ENCODE data around the gene CYFIP2. TPM values are rescaled to one million over a fixed set of nuclear protein-coding genes. Genes with fewer than 3 reads are reported as not detected.

Gene CYFIP2
- total and polyA plus RNA-seq, 2 donors: 98.9 to 102 TPM

- peaks cover 67 to 92% of the 10 kb centered on the region in 2 donors for H3K36me3 ChIP-seq (ENCODE audit: control insufficient read depth in 2 of 2, insufficient read depth in 2 of 2, low read length in 1 of 2)
- H3K4me1 ChIP-seq (ENCODE audit: control insufficient read depth in 2 of 2, insufficient read depth in 2 of 2, low read length in 2 of 2): peaks cover 5 to 11% of the 10 kb centered on the region in 2 donors
- no peak overlapping the region for H3K27ac ChIP-seq (ENCODE audit: low read depth in 1 of 2, low read length in 1 of 2)
- H3K4me3 ChIP-seq (ENCODE audit: low read length in 2 of 2): no peak overlapping the region
- no peak for DNase-seq (ENCODE audit: low read depth in 6 of 9, low spot score in 9 of 9)
- no peaks in the 10 kb centered on the region for H3K9me3 ChIP-seq (ENCODE audit: control insufficient read depth in 2 of 2, insufficient read depth in 1 of 2, low read length in 1 of 2)
- no peaks in the 10 kb centered on the region for H3K27me3 ChIP-seq (ENCODE audit: control insufficient read depth in 2 of 2, insufficient read depth in 1 of 2, low read length in 1 of 2)
These were observed 18.7 kb upstream of the CYFIP2 start for GRCh38 chr5:157247267-157247666.

- DNase-seq (ENCODE audit: low read depth in 6 of 9, low spot score in 9 of 9): peak in 2 of 9 donors; percentile 20 to 58
- no peaks in the 10 kb centered on the region for H3K9me3 ChIP-seq (ENCODE audit: control insufficient read depth in 2 of 2, insufficient read depth in 1 of 2, low read length in 1 of 2)
- 83% methylated on average over 11 of the region's 11 CpGs for WGBS
- peaks cover 15 to 27% of the 10 kb centered on the region in 2 donors for H3K4me1 ChIP-seq (ENCODE audit: control insufficient read depth in 2 of 2, insufficient read depth in 2 of 2, low read length in 2 of 2)
- no peaks in the 10 kb centered on the region for H3K27me3 ChIP-seq (ENCODE audit: control insufficient read depth in 2 of 2, insufficient read depth in 1 of 2, low read length in 1 of 2)
- H3K27ac ChIP-seq (ENCODE audit: low read depth in 1 of 2, low read length in 1 of 2): peak overlapping the region; percentile 59 to 65
- no peak overlapping the region for H3K4me3 ChIP-seq (ENCODE audit: low read length in 2 of 2)
- H3K36me3 ChIP-seq (ENCODE audit: control insufficient read depth in 2 of 2, insufficient read depth in 2 of 2, low read length in 1 of 2): peaks cover 66 to 90% of the 10 kb centered on the region in 2 donors
These were observed 17.0 kb upstream of the CYFIP2 start for GRCh38 chr5:157248821-157249470.

GRCh38 chr5:157252711-157253465 lies 13.0 kb upstream of the CYFIP2 start:
- Histone ChIP-seq H3K27me3 (ENCODE audit: control insufficient read depth in 2 of 2, insufficient read depth in 1 of 2, low read length in 1 of 2) (no peaks in the 10 kb centered on the region), H3K27ac (ENCODE audit: low read depth in 1 of 2, low read length in 1 of 2) (peak overlapping the region; percentile 93 to 94), H3K4me1 (ENCODE audit: control insufficient read depth in 2 of 2, insufficient read depth in 2 of 2, low read length in 2 of 2) (peaks cover 16 to 36% of the 10 kb centered on the region in 2 donors), H3K4me3 (ENCODE audit: low read length in 2 of 2) (no peak overlapping the region), H3K36me3 (ENCODE audit: control insufficient read depth in 2 of 2, insufficient read depth in 2 of 2, low read length in 1 of 2) (peaks cover 36 to 75% of the 10 kb centered on the region in 2 donors), H3K9me3 (ENCODE audit: control insufficient read depth in 2 of 2, insufficient read depth in 1 of 2, low read length in 1 of 2) (no peaks in the 10 kb centered on the region)
- 6% methylated on average over 4 of the region's 4 CpGs for WGBS
- DNase-seq (ENCODE audit: low read depth in 6 of 9, low spot score in 9 of 9): peak in 7 of 9 donors; percentile 37 to 89 (median 73)

- 39% methylated on average over 2 of the region's 2 CpGs for WGBS
- peaks cover 16 to 35% of the 10 kb centered on the region in 2 donors for H3K4me1 ChIP-seq (ENCODE audit: control insufficient read depth in 2 of 2, insufficient read depth in 2 of 2, low read length in 2 of 2)
- H3K27me3 ChIP-seq (ENCODE audit: control insufficient read depth in 2 of 2, insufficient read depth in 1 of 2, low read length in 1 of 2): no peaks in the 10 kb centered on the region
- H3K36me3 ChIP-seq (ENCODE audit: control insufficient read depth in 2 of 2, insufficient read depth in 2 of 2, low read length in 1 of 2): peaks cover 29 to 69% of the 10 kb centered on the region in 2 donors
- no peak overlapping the region for H3K4me3 ChIP-seq (ENCODE audit: low read length in 2 of 2)
- H3K27ac ChIP-seq (ENCODE audit: low read depth in 1 of 2, low read length in 1 of 2): peak overlapping the region; percentile 93 to 94
- no peaks in the 10 kb centered on the region for H3K9me3 ChIP-seq (ENCODE audit: control insufficient read depth in 2 of 2, insufficient read depth in 1 of 2, low read length in 1 of 2)
- no peak for DNase-seq (ENCODE audit: low read depth in 6 of 9, low spot score in 9 of 9)
These were observed 12.4 kb upstream of the CYFIP2 start for GRCh38 chr5:157253547-157253946.

GRCh38 chr5:157258450-157258849 lies 7.5 kb upstream of the CYFIP2 start:
- Histone ChIP-seq H3K36me3 (ENCODE audit: control insufficient read depth in 2 of 2, insufficient read depth in 2 of 2, low read length in 1 of 2) (peaks cover 8 to 28% of the 10 kb centered on the region in 2 donors), H3K4me3 (ENCODE audit: low read length in 2 of 2) (no peak overlapping the region), H3K4me1 (ENCODE audit: control insufficient read depth in 2 of 2, insufficient read depth in 2 of 2, low read length in 2 of 2) (peaks cover 5 to 16% of the 10 kb centered on the region in 2 donors), H3K9me3 (ENCODE audit: control insufficient read depth in 2 of 2, insufficient read depth in 1 of 2, low read length in 1 of 2) (no peaks in the 10 kb centered on the region), H3K27me3 (ENCODE audit: control insufficient read depth in 2 of 2, insufficient read depth in 1 of 2, low read length in 1 of 2) (no peaks in the 10 kb centered on the region), H3K27ac (ENCODE audit: low read depth in 1 of 2, low read length in 1 of 2) (no peak overlapping the region)
- no peak for DNase-seq (ENCODE audit: low read depth in 6 of 9, low spot score in 9 of 9)
- 98% methylated on average over 6 of the region's 6 CpGs for WGBS

- Histone ChIP-seq H3K9me3 (ENCODE audit: control insufficient read depth in 2 of 2, insufficient read depth in 1 of 2, low read length in 1 of 2) (no peaks in the 10 kb centered on the region), H3K27me3 (ENCODE audit: control insufficient read depth in 2 of 2, insufficient read depth in 1 of 2, low read length in 1 of 2) (no peaks in the 10 kb centered on the region), H3K4me1 (ENCODE audit: control insufficient read depth in 2 of 2, insufficient read depth in 2 of 2, low read length in 2 of 2) (peaks cover 6 to 19% of the 10 kb centered on the region in 2 donors), H3K4me3 (ENCODE audit: low read length in 2 of 2) (no peak overlapping the region), H3K36me3 (ENCODE audit: control insufficient read depth in 2 of 2, insufficient read depth in 2 of 2, low read length in 1 of 2) (peaks cover 1 to 15% of the 10 kb centered on the region in 2 donors), H3K27ac (ENCODE audit: low read depth in 1 of 2, low read length in 1 of 2) (no peak overlapping the region)
- WGBS: 97% methylated on average over 4 of the region's 4 CpGs
- DNase-seq (ENCODE audit: low read depth in 6 of 9, low spot score in 9 of 9): no peak
These were observed 6.2 kb upstream of the CYFIP2 start for GRCh38 chr5:157259699-157260098.

GRCh38 chr5:157263496-157264090 lies 2.3 kb upstream of the CYFIP2 start:
- H3K4me3 ChIP-seq (ENCODE audit: low read length in 2 of 2): no peak overlapping the region
- H3K36me3 ChIP-seq (ENCODE audit: control insufficient read depth in 2 of 2, insufficient read depth in 2 of 2, low read length in 1 of 2): peaks cover 0 to 15% of the 10 kb centered on the region in 2 donors
- peaks cover 27 to 43% of the 10 kb centered on the region in 2 donors for H3K4me1 ChIP-seq (ENCODE audit: control insufficient read depth in 2 of 2, insufficient read depth in 2 of 2, low read length in 2 of 2)
- DNase-seq (ENCODE audit: low read depth in 6 of 9, low spot score in 9 of 9): peak in 1 of 9 donors; percentile 39
- peak overlapping the region; percentile 27 to 54 for H3K27ac ChIP-seq (ENCODE audit: low read depth in 1 of 2, low read length in 1 of 2)
- peaks cover 0 to 11% of the 10 kb centered on the region in 2 donors for H3K9me3 ChIP-seq (ENCODE audit: control insufficient read depth in 2 of 2, insufficient read depth in 1 of 2, low read length in 1 of 2)
- H3K27me3 ChIP-seq (ENCODE audit: control insufficient read depth in 2 of 2, insufficient read depth in 1 of 2, low read length in 1 of 2): no peaks in the 10 kb centered on the region
- WGBS: 50% methylated on average over 7 of the region's 7 CpGs

- DNase-seq (ENCODE audit: low read depth in 6 of 9, low spot score in 9 of 9): peak in 5 of 9 donors; percentile 45 to 80 (median 55)
- WGBS: under 1% methylated on average over 62 of the region's 62 CpGs
- H3K4me1 ChIP-seq (ENCODE audit: control insufficient read depth in 2 of 2, insufficient read depth in 2 of 2, low read length in 2 of 2): peaks cover 54 to 72% of the 10 kb centered on the region in 2 donors
These were observed 524 bp downstream of the CYFIP2 start for GRCh38 chr5:157266286-157267007.

More at GRCh38 chr5:157266286-157267007, 524 bp downstream of the CYFIP2 start:
- Histone ChIP-seq H3K27ac (ENCODE audit: low read depth in 1 of 2, low read length in 1 of 2) (peak overlapping the region; percentile 94 to 99), H3K9me3 (ENCODE audit: control insufficient read depth in 2 of 2, insufficient read depth in 1 of 2, low read length in 1 of 2) (peaks cover 0 to 11% of the 10 kb centered on the region in 2 donors), H3K27me3 (ENCODE audit: control insufficient read depth in 2 of 2, insufficient read depth in 1 of 2, low read length in 1 of 2) (no peaks in the 10 kb centered on the region), H3K4me3 (ENCODE audit: low read length in 2 of 2) (peak overlapping the region; percentile 70 to 96), H3K36me3 (ENCODE audit: control insufficient read depth in 2 of 2, insufficient read depth in 2 of 2, low read length in 1 of 2) (peaks cover 0 to 30% of the 10 kb centered on the region in 2 donors)
